ENCODE results near the gene MKRN2.
A peak's percentile ranks its signal among the peaks of the same experiment; 100 is the strongest.

DNA sequence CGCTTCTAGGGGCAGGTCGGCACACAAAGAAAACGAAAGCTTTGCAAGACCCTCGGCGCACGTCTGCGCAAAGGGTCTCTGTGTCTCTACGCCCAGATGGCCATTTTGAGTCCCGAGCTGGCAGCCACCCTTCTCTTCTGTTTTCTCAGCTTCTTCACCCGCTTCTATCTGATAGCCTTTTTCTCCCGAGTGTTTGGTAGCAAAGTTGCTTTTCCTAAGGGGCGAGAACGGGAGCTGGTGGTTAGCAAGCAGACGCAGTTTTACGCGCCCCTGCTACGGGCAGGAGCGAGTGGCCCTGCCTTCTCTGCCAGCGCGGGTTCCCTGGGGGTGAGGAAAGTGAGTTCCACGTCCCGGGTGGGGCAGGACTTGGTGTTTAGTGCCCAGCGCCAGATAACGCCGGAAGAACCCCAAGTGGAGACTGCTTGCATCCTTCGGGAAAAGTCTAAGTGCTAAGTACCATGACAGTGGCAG, 2.9 kb upstream of the MKRN2 start:
- no peak for TF ChIP-seq RFX5 (IDR thresholded peaks at IDR 0.05; ENCODE audit: low read depth, low read length)
- TF ChIP-seq, protein P1, sequence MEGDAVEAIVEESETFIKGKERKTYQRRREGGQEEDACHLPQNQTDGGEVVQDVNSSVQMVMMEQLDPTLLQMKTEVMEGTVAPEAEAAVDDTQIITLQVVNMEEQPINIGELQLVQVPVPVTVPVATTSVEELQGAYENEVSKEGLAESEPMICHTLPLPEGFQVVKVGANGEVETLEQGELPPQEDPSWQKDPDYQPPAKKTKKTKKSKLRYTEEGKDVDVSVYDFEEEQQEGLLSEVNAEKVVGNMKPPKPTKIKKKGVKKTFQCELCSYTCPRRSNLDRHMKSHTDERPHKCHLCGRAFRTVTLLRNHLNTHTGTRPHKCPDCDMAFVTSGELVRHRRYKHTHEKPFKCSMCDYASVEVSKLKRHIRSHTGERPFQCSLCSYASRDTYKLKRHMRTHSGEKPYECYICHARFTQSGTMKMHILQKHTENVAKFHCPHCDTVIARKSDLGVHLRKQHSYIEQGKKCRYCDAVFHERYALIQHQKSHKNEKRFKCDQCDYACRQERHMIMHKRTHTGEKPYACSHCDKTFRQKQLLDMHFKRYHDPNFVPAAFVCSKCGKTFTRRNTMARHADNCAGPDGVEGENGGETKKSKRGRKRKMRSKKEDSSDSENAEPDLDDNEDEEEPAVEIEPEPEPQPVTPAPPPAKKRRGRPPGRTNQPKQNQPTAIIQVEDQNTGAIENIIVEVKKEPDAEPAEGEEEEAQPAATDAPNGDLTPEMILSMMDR (IDR thresholded peaks at IDR 0.05 in 2 of 3, conservative IDR thresholded peaks at IDR 0.05 in 1 of 3; ENCODE audit: insufficient read depth in 2 of 3, low read depth in 1 of 3, low read length in 3 of 3), result no peak
- no peak for TF ChIP-seq EGR1 (conservative IDR thresholded peaks at IDR 0.05)
- TF ChIP-seq ZNF212 (CRISPR knock-in tag; IDR thresholded peaks at IDR 0.05), result no peak
- peak; percentile 58 for TF ChIP-seq POLR2A (conservative IDR thresholded peaks at IDR 0.05)
- TF ChIP-seq HDAC6 (IDR thresholded peaks at IDR 0.05; ENCODE audit: low read depth, low read length), result no peak
